GM18867 (cell line): ENCODE results near the gene MAP2.
A peak's percentile ranks its signal among the peaks of the same experiment; 100 is the strongest.
"Not testable (repeated sequence)": the region's sequence is repeated elsewhere in the genome, so short reads cannot be mapped to it uniquely, and the experiment has no call there.

ENCODE experiments used
- ATAC-seq: cut with Tn5 transposase; IDR thresholded peaks from one replicate; pipeline ENCODE4 v1.9.1; 2021; ENCODE audit warnings: mild to moderate bottlenecking, moderate library complexity; ENCODE audit not compliant: unreplicated experiment

Gene MAP2

GRCh38 chr2:209472112-209472832 is 48.4 kb downstream of the MAP2 start:
- ATAC-seq, result no peak

- no peak for ATAC-seq
Measured at GRCh38 chr2:209472871-209473270, 49.0 kb downstream of the MAP2 start.

- ATAC-seq, result no peak
Measured at GRCh38 chr2:209473930-209474419, 50.1 kb downstream of the MAP2 start.

GRCh38 chr2:209474960-209475359 is 51.1 kb downstream of the MAP2 start:
- no peak for ATAC-seq

GRCh38 chr2:209476367-209477208 is 52.7 kb downstream of the MAP2 start:
- no peak for ATAC-seq

- ATAC-seq, result not testable (repeated sequence)
Measured at GRCh38 chr2:209492296-209492695, 68.4 kb downstream of the MAP2 start.

GRCh38 chr2:209495068-209495620 is 71.3 kb downstream of the MAP2 start:
- not testable (repeated sequence) for ATAC-seq

- ATAC-seq, result no peak
Measured at GRCh38 chr2:209495855-209496585, 72.2 kb downstream of the MAP2 start.

GRCh38 chr2:209496586-209496982 is 72.7 kb downstream of the MAP2 start:
- ATAC-seq, result no peak

- no peak for ATAC-seq
Measured at GRCh38 chr2:209498614-209499013, 74.8 kb downstream of the MAP2 start.

- ATAC-seq, result no peak
Measured at GRCh38 chr2:209499069-209499468, 75.2 kb downstream of the MAP2 start.

- ATAC-seq, result no peak
Measured at GRCh38 chr2:209501579-209501978, 77.7 kb downstream of the MAP2 start.

- peak; percentile 54 for ATAC-seq
Measured at GRCh38 chr2:209505410-209505809, 81.6 kb downstream of the MAP2 start.

GRCh38 chr2:209508255-209508654 is 84.4 kb downstream of the MAP2 start:
- no peak for ATAC-seq

- ATAC-seq, result no peak
Measured at GRCh38 chr2:209511637-209512036, 87.8 kb downstream of the MAP2 start.

- ATAC-seq, result no peak
Measured at GRCh38 chr2:209512971-209513370, 89.1 kb downstream of the MAP2 start.

GRCh38 chr2:209517436-209517835 is 93.6 kb downstream of the MAP2 start:
- no peak for ATAC-seq

GRCh38 chr2:209519271-209519670 is 95.4 kb downstream of the MAP2 start:
- no peak for ATAC-seq

- ATAC-seq, result no peak
Measured at GRCh38 chr2:209519906-209520305, 96.1 kb downstream of the MAP2 start.

- no peak for ATAC-seq
Measured at GRCh38 chr2:209523041-209523740, 99.3 kb downstream of the MAP2 start.
